PC-9 (cell line): ENCODE data around the gene CASS4.

ENCODE experiments used
- EZH2 ChIP-seq: fragments of 200-600 bp; sonication (generic); IDR thresholded peaks from 2 replicates; pipeline ENCODE4 v1.8.0; 2017; ENCODE audit warnings: antibody characterized with exemption, low read depth
- TF ChIP-seq, protein P1 (sequence below): fragments of 200-600 bp; sonication (generic); conservative IDR thresholded peaks from 2 replicates; pipeline ENCODE4 v1.6.1; 2017; ENCODE audit warnings: mixed run types, antibody characterized with exemption, mild to moderate bottlenecking, moderate library complexity

DNA sequence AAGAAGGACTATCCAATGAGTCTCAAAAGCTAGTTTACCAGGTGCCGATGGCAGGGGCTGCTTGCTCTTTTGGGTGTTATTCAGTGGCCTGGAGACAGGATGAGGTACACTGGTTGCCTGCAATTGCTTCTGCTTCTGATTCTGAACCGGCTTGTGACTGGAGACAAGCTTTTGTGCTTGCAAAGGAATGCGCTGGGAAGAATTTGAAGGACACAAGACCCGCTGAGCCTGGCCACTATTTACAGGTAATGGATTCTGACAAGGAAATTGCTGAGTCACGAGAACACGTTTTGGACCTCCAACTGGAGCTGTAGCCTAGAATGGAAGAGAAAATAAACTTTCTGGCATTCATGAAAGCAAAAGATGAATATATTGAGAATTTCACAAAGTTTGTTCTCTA is 25.8 kb upstream of the CASS4 start:
- TF ChIP-seq, protein P1, sequence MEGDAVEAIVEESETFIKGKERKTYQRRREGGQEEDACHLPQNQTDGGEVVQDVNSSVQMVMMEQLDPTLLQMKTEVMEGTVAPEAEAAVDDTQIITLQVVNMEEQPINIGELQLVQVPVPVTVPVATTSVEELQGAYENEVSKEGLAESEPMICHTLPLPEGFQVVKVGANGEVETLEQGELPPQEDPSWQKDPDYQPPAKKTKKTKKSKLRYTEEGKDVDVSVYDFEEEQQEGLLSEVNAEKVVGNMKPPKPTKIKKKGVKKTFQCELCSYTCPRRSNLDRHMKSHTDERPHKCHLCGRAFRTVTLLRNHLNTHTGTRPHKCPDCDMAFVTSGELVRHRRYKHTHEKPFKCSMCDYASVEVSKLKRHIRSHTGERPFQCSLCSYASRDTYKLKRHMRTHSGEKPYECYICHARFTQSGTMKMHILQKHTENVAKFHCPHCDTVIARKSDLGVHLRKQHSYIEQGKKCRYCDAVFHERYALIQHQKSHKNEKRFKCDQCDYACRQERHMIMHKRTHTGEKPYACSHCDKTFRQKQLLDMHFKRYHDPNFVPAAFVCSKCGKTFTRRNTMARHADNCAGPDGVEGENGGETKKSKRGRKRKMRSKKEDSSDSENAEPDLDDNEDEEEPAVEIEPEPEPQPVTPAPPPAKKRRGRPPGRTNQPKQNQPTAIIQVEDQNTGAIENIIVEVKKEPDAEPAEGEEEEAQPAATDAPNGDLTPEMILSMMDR: no peak
- TF ChIP-seq EZH2: no peak
